Stomach (tissue), 9 donors: ENCODE results near the gene NDUFA8. TPM values are rescaled to one million over a fixed set of nuclear protein-coding genes. Genes with fewer than 3 reads are reported as not detected.

ENCODE experiments used
- DNase-seq, 2 donors: peaks; one replicate each; pipeline versions ENCODE4 v3.0.0 to v3.0.0-alpha.2; 2013 to 2019
- H3K27ac ChIP-seq, 5 donors: fragments of 200-600 bp in 4 of 5; sonication (generic) in 4 of 5; one replicate each; pipeline ENCODE4 v1.5.1; 2013 to 2019; ENCODE audit warnings: mild to moderate bottlenecking in 1 of 5, moderate library complexity in 1 of 5
- H3K27me3 ChIP-seq, 3 donors: fragments of 200-600 bp; sonication (generic); one replicate each; pipeline ENCODE4 v1.5.1; 2017 to 2019; ENCODE audit warnings: mixed run types in 1 of 3
- H3K36me3 ChIP-seq, 4 donors: fragments of 200-600 bp; sonication (generic); 1 replicate in 3 of 4; 2 replicates in 1 of 4; pipeline ENCODE4 v1.5.1; 2016 to 2019
- H3K4me1 ChIP-seq, 4 donors: fragments of 200-600 bp; sonication (generic); one replicate each; pipeline ENCODE4 v1.5.1; 2016 to 2019
- H3K4me3 ChIP-seq, 4 donors: fragments of 200-600 bp; sonication (generic) in 3 of 4; one replicate each; pipeline ENCODE4 v1.5.1; 2016 to 2019; ENCODE audit warnings: mild to moderate bottlenecking in 1 of 4
- H3K9me3 ChIP-seq, 4 donors: fragments of 200-600 bp; sonication (generic); one replicate each; pipeline ENCODE4 v1.5.1; 2016 to 2019
- EP300 ChIP-seq: sonication (generic); formaldehyde crosslinking; IDR thresholded peaks from one replicate; pipeline ENCODE4 v1.6.1; 2017; ENCODE audit warnings: antibody characterized with exemption
- POLR2A ChIP-seq, 4 donors: fragments of 450-650 bp; IDR thresholded peaks; one replicate each; pipeline ENCODE4 v1.6.1; 2016; ENCODE audit warnings: antibody characterized with exemption in 4 of 4, control low read depth in 2 of 4, mild to moderate bottlenecking in 1 of 4, moderate library complexity in 1 of 4
- POLR2AphosphoS5 ChIP-seq, 3 donors: sonication (generic); formaldehyde crosslinking; IDR thresholded peaks; one replicate each; pipeline ENCODE4 v1.6.1; 2016; ENCODE audit warnings: antibody characterized with exemption in 3 of 3
- WGBS, 5 donors: extraction: QIAGEN DNeasy Blood & Tissue Kit in 3 of 5; methylation state at CpG; one replicate each; pipeline versions ENCODE4 v1.1.5 to v1.1.7; 2013 to 2018; 5-methylcytosine and 5-hydroxymethylcytosine counted together
- intact Hi-C: fragments of 100-400 bp; cut with DNase I; formaldehyde crosslinking; loops from one replicate; pipeline ENCODE4 v1.15.1; 2023; ENCODE audit warnings: low total_unique reads
- polyA plus RNA-seq, 3 donors: library from polyadenylated mRNA; stranded (reverse); fragments of 200-250 nt; gene quantifications; one replicate each; pipeline ENCODE4 v1.2.3, GENCODE V29; 2013
- total RNA-seq, 5 donors: library from RNA; depleted of rRNA; stranded (reverse); fragments of >200 nt; gene quantifications; one replicate each; pipeline versions ENCODE4 v1.1.0 to v1.2.3, GENCODE V29; 2014 to 2016
- TF ChIP-seq, protein P1 (sequence below), 7 experiments: fragments of 450-650 bp in 4 of 7; fragments of 200-600 bp in 3 of 7; sonication (generic) in 3 of 7; IDR thresholded peaks; one replicate each; pipeline ENCODE4 v1.5.1; 2016 to 2019; ENCODE audit warnings: antibody characterized with exemption in 7 of 7, control low read depth in 2 of 7, mild to moderate bottlenecking in 1 of 7
- donor health status: healthy with polysubstance abuse.
- donor health status: Bipolar disorder and iron deficiency.
- donor health status: healthy.

Gene NDUFA8
- total and polyA plus RNA-seq, 8 donors, result 10.5 to 130 (median 53.3) TPM

DNA sequence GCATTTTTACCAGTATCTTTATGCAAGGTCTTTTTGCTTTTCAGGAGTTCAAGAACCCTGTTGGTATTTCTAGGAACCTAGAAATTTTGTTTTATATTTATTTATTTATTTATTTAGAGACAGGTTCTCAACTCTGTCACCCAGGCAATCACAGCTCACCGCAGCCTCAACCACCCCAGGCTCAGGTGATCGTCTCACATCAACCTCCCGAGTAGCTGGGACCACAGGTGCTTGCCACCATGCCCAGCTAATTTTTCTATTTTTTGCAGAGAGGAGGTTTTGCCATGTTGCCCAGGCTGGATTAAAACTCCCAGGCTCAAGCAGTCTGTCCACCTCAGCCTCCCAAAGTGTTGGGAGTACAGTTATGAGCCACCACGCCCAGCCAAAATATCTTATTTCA lies 36.3 kb upstream of the NDUFA8 start:
- Histone ChIP-seq H3K9me3 (no peaks in the 10 kb centered on the region), H3K4me1 (peaks cover 0 to 4% (median 0%) of the 10 kb centered on the region in 4 donors), H3K4me3 (no peak overlapping the region), H3K27ac (no peak overlapping the region), H3K27me3 (peaks cover 0 to 7% (median 0%) of the 10 kb centered on the region in 3 donors), H3K36me3 (no peaks in the 10 kb centered on the region)
- TF ChIP-seq EP300 (no peak), POLR2AphosphoS5 (IDR thresholded peaks at IDR 0.05) (no peak), POLR2A (IDR thresholded peaks at IDR 0.05) (no peak)
- TF ChIP-seq, protein P1, sequence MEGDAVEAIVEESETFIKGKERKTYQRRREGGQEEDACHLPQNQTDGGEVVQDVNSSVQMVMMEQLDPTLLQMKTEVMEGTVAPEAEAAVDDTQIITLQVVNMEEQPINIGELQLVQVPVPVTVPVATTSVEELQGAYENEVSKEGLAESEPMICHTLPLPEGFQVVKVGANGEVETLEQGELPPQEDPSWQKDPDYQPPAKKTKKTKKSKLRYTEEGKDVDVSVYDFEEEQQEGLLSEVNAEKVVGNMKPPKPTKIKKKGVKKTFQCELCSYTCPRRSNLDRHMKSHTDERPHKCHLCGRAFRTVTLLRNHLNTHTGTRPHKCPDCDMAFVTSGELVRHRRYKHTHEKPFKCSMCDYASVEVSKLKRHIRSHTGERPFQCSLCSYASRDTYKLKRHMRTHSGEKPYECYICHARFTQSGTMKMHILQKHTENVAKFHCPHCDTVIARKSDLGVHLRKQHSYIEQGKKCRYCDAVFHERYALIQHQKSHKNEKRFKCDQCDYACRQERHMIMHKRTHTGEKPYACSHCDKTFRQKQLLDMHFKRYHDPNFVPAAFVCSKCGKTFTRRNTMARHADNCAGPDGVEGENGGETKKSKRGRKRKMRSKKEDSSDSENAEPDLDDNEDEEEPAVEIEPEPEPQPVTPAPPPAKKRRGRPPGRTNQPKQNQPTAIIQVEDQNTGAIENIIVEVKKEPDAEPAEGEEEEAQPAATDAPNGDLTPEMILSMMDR (IDR thresholded peaks at IDR 0.05), result no peak
- intact Hi-C loops, result no loop called here
- DNase-seq, result no peak
- WGBS, 5 donors, result 82 to 95% (median 90%) methylated on average over 4 of the region's 4 CpGs

DNA sequence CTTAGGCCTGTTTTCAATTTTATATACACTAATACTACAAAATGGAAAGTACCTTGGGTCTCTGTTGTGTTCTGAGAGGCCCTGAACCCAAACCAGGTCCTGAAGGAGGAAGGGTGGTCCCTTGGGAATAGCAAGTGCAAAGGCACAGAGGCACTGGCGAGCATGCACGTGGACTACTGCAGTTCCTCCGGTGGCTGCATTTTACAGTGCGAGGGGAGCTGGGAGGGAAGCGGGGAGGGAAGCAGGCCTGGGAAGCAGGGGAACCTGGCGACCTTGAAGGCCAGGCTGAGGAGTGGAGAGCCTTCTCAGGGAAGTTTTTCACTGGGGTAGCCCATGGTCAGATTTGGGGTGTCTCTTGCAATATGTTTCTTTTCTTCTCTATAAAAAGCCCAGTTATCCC lies 34.1 kb upstream of the NDUFA8 start:
- Histone ChIP-seq H3K4me1 (peaks cover 0 to 10% (median 0%) of the 10 kb centered on the region in 4 donors), H3K9me3 (no peaks in the 10 kb centered on the region), H3K27me3 (peaks cover 0 to 7% (median 0%) of the 10 kb centered on the region in 3 donors), H3K27ac (no peak overlapping the region), H3K36me3 (no peaks in the 10 kb centered on the region), H3K4me3 (no peak overlapping the region)
- TF ChIP-seq, protein P1 (IDR thresholded peaks at IDR 0.05), result no peak
- TF ChIP-seq EP300, result no peak
- no peak for TF ChIP-seq POLR2AphosphoS5 (IDR thresholded peaks at IDR 0.05)
- TF ChIP-seq POLR2A (IDR thresholded peaks at IDR 0.05), result no peak
- 87 to 93% (median 90%) methylated on average over 5 to 6 of the region's 6 CpGs for WGBS, 5 donors
- DNase-seq, result no peak
- intact Hi-C loops, result no loop called here

DNA sequence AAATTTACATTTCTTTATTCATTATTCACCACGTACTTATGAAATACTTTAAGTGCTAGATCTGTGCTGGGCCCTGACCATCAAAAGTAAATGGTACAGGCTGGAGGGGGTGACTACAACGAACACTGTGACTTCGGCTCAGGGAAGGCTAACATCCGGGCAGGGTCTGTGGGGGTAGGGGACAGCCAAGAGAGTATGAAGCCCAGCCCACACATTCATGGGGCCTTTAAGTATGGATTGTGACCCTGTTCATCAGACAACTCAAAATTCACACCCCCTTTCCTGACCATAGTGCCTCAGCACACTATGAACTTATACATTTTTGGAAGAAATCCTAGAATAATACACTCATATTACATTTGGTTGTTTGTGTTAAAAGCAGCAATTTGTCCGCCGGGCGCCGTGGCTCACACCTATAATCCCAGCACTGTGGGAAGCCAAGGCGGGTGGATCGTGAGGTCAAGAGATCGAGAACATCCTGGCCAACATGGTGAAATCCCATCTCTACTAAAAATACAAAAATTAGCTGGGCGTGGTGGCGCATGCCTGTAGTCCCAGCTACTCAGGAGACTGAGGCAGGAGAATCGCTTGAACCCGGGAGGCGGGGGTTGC lies 33.4 kb upstream of the NDUFA8 start:
- TF ChIP-seq EP300 (no peak), POLR2AphosphoS5 (IDR thresholded peaks at IDR 0.05) (no peak), POLR2A (IDR thresholded peaks at IDR 0.05) (no peak)
- TF ChIP-seq, protein P1 (IDR thresholded peaks at IDR 0.05), result no peak
- Histone ChIP-seq H3K4me3 (no peak overlapping the region), H3K36me3 (no peaks in the 10 kb centered on the region), H3K4me1 (peaks cover 0 to 10% (median 0%) of the 10 kb centered on the region in 4 donors), H3K27ac (peak overlapping the region in 1 of 5 donors; percentile 30), H3K9me3 (no peaks in the 10 kb centered on the region), H3K27me3 (peaks cover 0 to 7% (median 0%) of the 10 kb centered on the region in 3 donors)
- 68 to 81% (median 78%) methylated on average over 16 of the region's 16 CpGs for WGBS, 5 donors
- no peak for DNase-seq
- intact Hi-C loops, result no loop called here

DNA sequence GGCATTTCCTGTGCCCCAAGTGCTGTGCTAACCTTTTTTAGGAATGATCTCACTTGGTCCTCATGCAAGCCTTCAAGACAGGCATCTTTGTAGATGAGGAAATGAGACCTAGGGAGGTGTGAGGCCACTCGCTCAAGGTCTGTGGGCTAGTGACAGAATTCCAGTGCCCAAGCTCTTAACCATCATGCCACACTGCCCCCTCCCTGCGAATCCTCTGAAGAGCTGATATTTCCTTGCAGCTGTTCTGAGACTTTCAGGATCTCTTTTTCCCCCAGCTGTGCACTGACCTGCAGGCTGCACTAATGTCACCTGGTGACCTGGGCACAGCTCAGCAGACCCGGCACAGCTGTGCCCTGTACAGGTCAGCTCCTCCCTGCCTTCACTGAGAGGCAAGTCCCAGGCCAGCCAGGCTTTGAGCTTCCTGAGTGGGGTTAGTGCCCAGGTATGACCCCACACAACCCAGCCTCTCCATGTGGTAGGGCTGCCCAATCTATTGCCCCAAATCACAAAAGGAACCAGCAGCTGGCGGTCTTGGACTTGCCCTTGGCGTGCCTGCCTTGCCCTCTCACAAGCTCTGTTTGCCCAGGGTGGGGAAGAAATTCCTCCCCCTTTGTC lies 32.8 kb upstream of the NDUFA8 start:
- intact Hi-C loops, result no loop called here
- H3K4me1 ChIP-seq, result peaks cover 0 to 10% (median 0%) of the 10 kb centered on the region in 4 donors
- peak; percentile 45 to 49 for DNase-seq
- TF ChIP-seq, protein P1 (IDR thresholded peaks at IDR 0.05), result no peak
- no peak for TF ChIP-seq POLR2AphosphoS5 (IDR thresholded peaks at IDR 0.05)
- TF ChIP-seq POLR2A (IDR thresholded peaks at IDR 0.05), result no peak
- no peak for TF ChIP-seq EP300
- whole genome bisulfite sequencing, 5 donors, result 54 to 74% (median 64%) methylated on average over 5 of the region's 5 CpGs
- peak overlapping the region in 1 of 5 donors; percentile 30 for H3K27ac ChIP-seq
- no peaks in the 10 kb centered on the region for H3K36me3 ChIP-seq
- no peaks in the 10 kb centered on the region for H3K9me3 ChIP-seq
- H3K4me3 ChIP-seq, result no peak overlapping the region
- H3K27me3 ChIP-seq, result peaks cover 0 to under 1% (median 0%) of the 10 kb centered on the region in 3 donors
